Adrenal gland (tissue), 12 donors: Measurements from ENCODE around the gene PDIA5. TPM values are rescaled to one million over a fixed set of nuclear protein-coding genes. Genes with fewer than 3 reads are reported as not detected.

Experiments used
- DNase-seq, 7 donors: peaks; one replicate each; pipeline ENCODE4 v3.0.0-alpha.2; 2019 to 2020
- H3K27ac ChIP-seq, 5 donors: fragments of 200-600 bp; sonication (generic) in 4 of 5; 1 replicate in 3 of 5; 2 replicates in 2 of 5; pipeline versions ENCODE4 v1.5.1 to v1.8.0; 2016 to 2020; ENCODE audit warnings: mild to moderate bottlenecking in 1 of 5
- H3K27me3 ChIP-seq: fragments of 200-600 bp; 2 replicates; pipeline ENCODE4 v1.8.0; 2021
- H3K36me3 ChIP-seq, 2 donors: fragments of 200-600 bp; replicated peaks in 1 of 2; 1 replicate in 1 of 2; 2 replicates in 1 of 2; pipeline versions ENCODE4 v1.5.1 to v1.8.0; 2018 to 2022
- H3K4me1 ChIP-seq, 2 donors: fragments of 200-600 bp; replicated peaks in 1 of 2; 1 replicate in 1 of 2; 2 replicates in 1 of 2; pipeline versions ENCODE4 v1.5.1 to v1.8.0; 2018 to 2021
- H3K4me3 ChIP-seq, 4 donors: fragments of 200-600 bp; sonication (generic) in 3 of 4; one replicate each; pipeline ENCODE4 v1.5.1; 2016 to 2018
- H3K9me3 ChIP-seq, 3 donors: fragments of 200-600 bp; sonication (generic) in 1 of 3; replicated peaks in 1 of 3; 1 replicate in 2 of 3; 2 replicates in 1 of 3; pipeline versions ENCODE4 v1.5.1 to v1.8.0; 2016 to 2021
- CTCF ChIP-seq, 6 experiments: fragments of 450-650 bp in 4 of 6; fragments of 200-600 bp in 2 of 6; sonication (generic) in 1 of 6; IDR thresholded peaks; 1 replicate in 5 of 6; 2 replicates in 1 of 6; pipeline versions ENCODE4 v1.5.1 to v1.8.0; 2016 to 2021; ENCODE audit warnings: antibody characterized with exemption in 6 of 6, mild to moderate bottlenecking in 2 of 6, moderate library complexity in 1 of 6
- POLR2A ChIP-seq, 2 donors: fragments of 450-650 bp; IDR thresholded peaks; one replicate each; pipeline ENCODE4 v1.6.1; 2017; ENCODE audit warnings: antibody characterized with exemption in 2 of 2, mild to moderate bottlenecking in 2 of 2, moderate library complexity in 1 of 2
- WGBS, 4 donors: extraction: QIAGEN DNeasy Blood & Tissue Kit in 2 of 4; methylation state at CpG; one replicate each; pipeline versions ENCODE4 v1.1.5 to v1.1.7; 2013 to 2017; 5-methylcytosine and 5-hydroxymethylcytosine counted together
- intact Hi-C, 2 donors: fragments of 100-400 bp; cut with DNase I; formaldehyde crosslinking; loops; one replicate each; pipeline versions ENCODE4 v1.14.1 to v1.15.0; 2022 to 2023
- polyA plus RNA-seq, 3 donors: library from polyadenylated mRNA; stranded (reverse); fragments of 200-250 nt in 2 of 3; fragments of 350-450 nt in 1 of 3; fragmentation: Illumina TruSeq in 1 of 3; extraction: RNeasy Lipid Tissue Mini Kit (QIAGEN cat#74804) in 1 of 3; gene quantifications; one replicate each; pipeline ENCODE4 v1.2.3, GENCODE V29; 2013 to 2014
- total RNA-seq, 9 donors: library from RNA; depleted of rRNA in 4 of 9; stranded (reverse); fragments of >200 nt in 4 of 9; fragments of 120-200 nt in 1 of 9; fragmentation: NEBNext Ultra II Directional in 1 of 9; extraction: Animal tissue kit (Norgen Biotek cat#: 25700) in 1 of 9; gene quantifications; one replicate each; pipeline versions ENCODE4 v1.1.0 to v1.2.4, GENCODE V29; 2013 to 2023
- donor health status: healthy with polysubstance abuse.
- donor health status: Bipolar disorder and iron deficiency.
- donor health status: DM: yes; HTN: yes; CAD: no.
- donor health status: DM: no; HTN: no; CAD: no.
- donor health status: DM: no; HTN: no; CAD: no.
- donor health status: DM: yes; HTN: yes; CAD: no.

PDIA5 gene
- total and polyA plus RNA-seq, 12 donors = 18.9 to 88.9 (median 50.9) TPM

- H3K36me3 ChIP-seq = no peaks in the 10 kb centered on the region
- no peak overlapping the region for H3K4me3 ChIP-seq
- H3K27me3 ChIP-seq = no peaks in the 10 kb centered on the region
- H3K9me3 ChIP-seq = no peaks in the 10 kb centered on the region
- WGBS, 4 donors = 90 to 100% (median 92%) methylated on average over 1 of the region's 1 CpG
- TF ChIP-seq CTCF (IDR thresholded peaks at IDR 0.05) (no peak), POLR2A (IDR thresholded peaks at IDR 0.05) (no peak)
- H3K4me1 ChIP-seq = peaks cover 20 to 31% of the 10 kb centered on the region in 2 donors
- no peak overlapping the region for H3K27ac ChIP-seq
- intact Hi-C loops = loop anchor here (10.0 kb wide), 2 partner anchors 241 to 269 kb away; no protein-coding TSS in a partner anchor
- no peak for DNase-seq
Measured at GRCh38 chr3:123024056-123024455, 42.8 kb upstream of the PDIA5 start.

GRCh38 chr3:123025642-123026521, 40.9 kb upstream of the PDIA5 start:
- peak overlapping the region in 2 of 4 donors; percentile 36 to 69 for H3K4me3 ChIP-seq
- peaks cover 20 to 32% of the 10 kb centered on the region in 2 donors for H3K4me1 ChIP-seq
- no peaks in the 10 kb centered on the region for H3K27me3 ChIP-seq
- DNase-seq = peak in 4 of 7 donors; percentile 14 to 39 (median 28)
- WGBS, 4 donors = 26 to 58% (median 29%) methylated on average over 14 to 33 of the region's 33 CpGs
- H3K9me3 ChIP-seq = no peaks in the 10 kb centered on the region
- TF ChIP-seq POLR2A (IDR thresholded peaks at IDR 0.05) (no peak), CTCF (IDR thresholded peaks at IDR 0.05) (no peak)
- no peaks in the 10 kb centered on the region for H3K36me3 ChIP-seq
- intact Hi-C loops = loop anchor here (5.0 to 10.0 kb wide), 4 partner anchors 79 to 271 kb away; no protein-coding TSS in a partner anchor
- H3K27ac ChIP-seq = no peak overlapping the region

DNA sequence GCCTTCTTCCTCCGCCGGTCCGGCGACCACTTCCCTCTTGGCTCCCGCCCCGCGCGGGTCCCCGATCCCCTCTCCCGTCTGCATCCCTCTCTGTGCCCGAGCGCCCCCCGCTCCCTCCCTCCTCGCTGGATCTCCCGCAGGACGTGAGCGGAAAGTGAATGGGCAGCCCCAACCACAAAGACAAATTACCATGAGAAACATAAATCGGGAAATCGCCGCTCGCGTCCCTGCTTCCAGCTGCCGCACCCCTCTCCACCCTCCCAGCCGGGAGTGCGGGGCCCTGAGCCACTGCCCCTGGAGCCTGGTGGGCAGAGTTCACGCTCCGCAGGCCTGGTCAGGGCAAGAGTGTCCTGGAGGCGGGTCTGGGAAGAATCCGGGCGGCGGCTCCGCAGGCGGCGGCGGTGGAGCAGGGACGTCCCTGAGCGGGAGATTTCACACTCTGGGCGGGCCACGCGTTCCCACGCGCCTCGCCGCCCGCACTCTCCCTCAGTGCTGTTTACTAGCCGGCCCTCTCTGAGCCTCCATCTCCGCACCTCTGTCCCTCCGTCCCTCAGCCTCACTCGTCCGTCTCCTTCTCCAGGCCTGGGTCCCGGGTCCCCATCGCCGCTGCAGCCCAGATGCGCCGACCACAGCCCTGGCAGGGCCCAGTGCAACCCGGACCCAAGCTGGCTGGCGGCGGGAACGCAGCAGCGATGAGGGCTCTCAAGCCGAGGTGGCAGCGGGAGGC, 40.1 kb upstream of the PDIA5 start:
- no peaks in the 10 kb centered on the region for H3K27me3 ChIP-seq
- no peak for TF ChIP-seq CTCF (IDR thresholded peaks at IDR 0.05)
- TF ChIP-seq POLR2A (IDR thresholded peaks at IDR 0.05) = no peak
- DNase-seq = peak in 6 of 7 donors; percentile 27 to 56 (median 37)
- H3K4me3 ChIP-seq = peak overlapping the region in 2 of 4 donors; percentile 36 to 69
- peaks cover 20 to 32% of the 10 kb centered on the region in 2 donors for H3K4me1 ChIP-seq
- intact Hi-C loops = loop anchor here (5.0 to 10.0 kb wide), 4 partner anchors 79 to 272 kb away; no protein-coding TSS in a partner anchor
- WGBS, 4 donors = 1 to 3% (median 2%) methylated on average over 18 to 62 of the region's 62 CpGs
- H3K9me3 ChIP-seq = no peaks in the 10 kb centered on the region
- H3K36me3 ChIP-seq = no peaks in the 10 kb centered on the region
- H3K27ac ChIP-seq = no peak overlapping the region
